HepG2 (cell line): ENCODE data around the gene KRT32.

Source experiments
- CHCHD3 ChIP-seq: sonication (generic); formaldehyde crosslinking; IDR thresholded peaks from 2 replicates; pipeline ENCODE4 v1.8.0; 2022; ENCODE audit warnings: mild to moderate bottlenecking, missing genetic modification reagents, moderate library complexity
- E2F2 ChIP-seq: sonication (generic); formaldehyde crosslinking; IDR thresholded peaks from 2 replicates; pipeline ENCODE4 v1.4.0; 2020; ENCODE audit warnings: missing genetic modification reagents, borderline replicate concordance
- FOXK1 ChIP-seq: sonication (generic); formaldehyde crosslinking; IDR thresholded peaks from 2 replicates; pipeline ENCODE4 v1.4.0; 2020; ENCODE audit warnings: low read depth, missing genetic modification reagents, borderline replicate concordance
- KLF13 ChIP-seq: sonication (generic); formaldehyde crosslinking; IDR thresholded peaks from 2 replicates; pipeline ENCODE4 v1.4.0; 2020; ENCODE audit warnings: mild to moderate bottlenecking, missing genetic modification reagents
- POLR2A ChIP-seq, 2 experiments: IDR thresholded peaks; 2 replicates each; pipeline ENCODE4 v1.6.1; 2011; ENCODE audit warnings: low read depth in 2 of 2, low read length in 2 of 2, mild to moderate bottlenecking in 1 of 2, moderate library complexity in 1 of 2; ENCODE audit not compliant: insufficient read depth in 1 of 2
- TRIM24 ChIP-seq: sonication (generic); formaldehyde crosslinking; IDR thresholded peaks from 2 replicates; pipeline ENCODE4 v1.8.0; 2022; ENCODE audit warnings: mild to moderate bottlenecking, missing genetic modification reagents
- YY1 ChIP-seq: IDR thresholded peaks from 2 replicates; pipeline ENCODE4 v1.6.1; 2011; ENCODE audit warnings: low read length, low read depth, moderate library complexity, mild to moderate bottlenecking; ENCODE audit not compliant: insufficient read depth, insufficient replicate concordance
- ZFP91 ChIP-seq: sonication (generic); formaldehyde crosslinking; IDR thresholded peaks from 2 replicates; pipeline ENCODE4 v1.9.0; 2022; ENCODE audit warnings: missing genetic modification reagents, mild to moderate bottlenecking, borderline replicate concordance
- ZNF274 ChIP-seq: sonication (generic); formaldehyde crosslinking; IDR thresholded peaks from 2 replicates; pipeline ENCODE4 v1.5.1; 2020; ENCODE audit warnings: mild to moderate bottlenecking, missing genetic modification reagents
- TF ChIP-seq, protein P1 (sequence below): sonication (generic); formaldehyde crosslinking; IDR thresholded peaks from 2 replicates; pipeline ENCODE4 v1.8.1; 2023; ENCODE audit warnings: missing genetic modification reagents, inconsistent platforms, borderline replicate concordance
- TF ChIP-seq, protein P2 (sequence below): sonication (generic); formaldehyde crosslinking; IDR thresholded peaks from 2 replicates; pipeline ENCODE4 v1.5.0; 2020; ENCODE audit warnings: mild to moderate bottlenecking, missing genetic modification reagents, moderate library complexity
- TF ChIP-seq, protein P3 (sequence below): sonication (generic); formaldehyde crosslinking; IDR thresholded peaks from 2 replicates; pipeline ENCODE4 v1.8.0; 2022; ENCODE audit warnings: missing genetic modification reagents, mild to moderate bottlenecking, moderate library complexity, borderline replicate concordance

GRCh38 chr17:41467561-41467960, 375 bp upstream of the KRT32 start:
- no peak for TF ChIP-seq POLR2A (IDR thresholded peaks at IDR 0.05; ENCODE audit: insufficient read depth in 1 of 2, low read depth in 2 of 2, low read length in 2 of 2)
- TF ChIP-seq TRIM24 (CRISPR knock-in tag): no peak
- no peak for TF ChIP-seq YY1
- TF ChIP-seq, protein P1, sequence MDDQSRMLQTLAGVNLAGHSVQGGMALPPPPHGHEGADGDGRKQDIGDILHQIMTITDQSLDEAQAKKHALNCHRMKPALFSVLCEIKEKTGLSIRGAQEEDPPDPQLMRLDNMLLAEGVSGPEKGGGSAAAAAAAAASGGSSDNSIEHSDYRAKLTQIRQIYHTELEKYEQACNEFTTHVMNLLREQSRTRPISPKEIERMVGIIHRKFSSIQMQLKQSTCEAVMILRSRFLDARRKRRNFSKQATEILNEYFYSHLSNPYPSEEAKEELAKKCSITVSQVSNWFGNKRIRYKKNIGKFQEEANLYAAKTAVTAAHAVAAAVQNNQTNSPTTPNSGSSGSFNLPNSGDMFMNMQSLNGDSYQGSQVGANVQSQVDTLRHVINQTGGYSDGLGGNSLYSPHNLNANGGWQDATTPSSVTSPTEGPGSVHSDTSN (CRISPR knock-in tag): no peak
- TF ChIP-seq ZFP91 (CRISPR knock-in tag): no peak
- no peak for TF ChIP-seq E2F2 (CRISPR knock-in tag)
- TF ChIP-seq KLF13 (CRISPR knock-in tag): no peak
- TF ChIP-seq CHCHD3 (CRISPR knock-in tag): no peak
- TF ChIP-seq, protein P2, sequence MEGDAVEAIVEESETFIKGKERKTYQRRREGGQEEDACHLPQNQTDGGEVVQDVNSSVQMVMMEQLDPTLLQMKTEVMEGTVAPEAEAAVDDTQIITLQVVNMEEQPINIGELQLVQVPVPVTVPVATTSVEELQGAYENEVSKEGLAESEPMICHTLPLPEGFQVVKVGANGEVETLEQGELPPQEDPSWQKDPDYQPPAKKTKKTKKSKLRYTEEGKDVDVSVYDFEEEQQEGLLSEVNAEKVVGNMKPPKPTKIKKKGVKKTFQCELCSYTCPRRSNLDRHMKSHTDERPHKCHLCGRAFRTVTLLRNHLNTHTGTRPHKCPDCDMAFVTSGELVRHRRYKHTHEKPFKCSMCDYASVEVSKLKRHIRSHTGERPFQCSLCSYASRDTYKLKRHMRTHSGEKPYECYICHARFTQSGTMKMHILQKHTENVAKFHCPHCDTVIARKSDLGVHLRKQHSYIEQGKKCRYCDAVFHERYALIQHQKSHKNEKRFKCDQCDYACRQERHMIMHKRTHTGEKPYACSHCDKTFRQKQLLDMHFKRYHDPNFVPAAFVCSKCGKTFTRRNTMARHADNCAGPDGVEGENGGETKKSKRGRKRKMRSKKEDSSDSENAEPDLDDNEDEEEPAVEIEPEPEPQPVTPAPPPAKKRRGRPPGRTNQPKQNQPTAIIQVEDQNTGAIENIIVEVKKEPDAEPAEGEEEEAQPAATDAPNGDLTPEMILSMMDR: no peak
- TF ChIP-seq, protein P3, sequence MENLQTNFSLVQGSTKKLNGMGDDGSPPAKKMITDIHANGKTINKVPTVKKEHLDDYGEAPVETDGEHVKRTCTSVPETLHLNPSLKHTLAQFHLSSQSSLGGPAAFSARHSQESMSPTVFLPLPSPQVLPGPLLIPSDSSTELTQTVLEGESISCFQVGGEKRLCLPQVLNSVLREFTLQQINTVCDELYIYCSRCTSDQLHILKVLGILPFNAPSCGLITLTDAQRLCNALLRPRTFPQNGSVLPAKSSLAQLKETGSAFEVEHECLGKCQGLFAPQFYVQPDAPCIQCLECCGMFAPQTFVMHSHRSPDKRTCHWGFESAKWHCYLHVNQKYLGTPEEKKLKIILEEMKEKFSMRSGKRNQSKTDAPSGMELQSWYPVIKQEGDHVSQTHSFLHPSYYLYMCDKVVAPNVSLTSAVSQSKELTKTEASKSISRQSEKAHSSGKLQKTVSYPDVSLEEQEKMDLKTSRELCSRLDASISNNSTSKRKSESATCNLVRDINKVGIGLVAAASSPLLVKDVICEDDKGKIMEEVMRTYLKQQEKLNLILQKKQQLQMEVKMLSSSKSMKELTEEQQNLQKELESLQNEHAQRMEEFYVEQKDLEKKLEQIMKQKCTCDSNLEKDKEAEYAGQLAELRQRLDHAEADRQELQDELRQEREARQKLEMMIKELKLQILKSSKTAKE (CRISPR knock-in tag): no peak
- TF ChIP-seq ZNF274 (CRISPR knock-in tag): no peak
- no peak for TF ChIP-seq FOXK1
